GM23338 (cell line): Measurements from ENCODE around the gene FHIT. TPM values are rescaled to one million over a fixed set of nuclear protein-coding genes. Genes with fewer than 3 reads are reported as not detected.

Experiments
- ATAC-seq: fragments of 200-7000 bp; cut with Tn5 transposase; 3 replicates; pipeline ENCODE4 v1.9.1; 2020
- DNase-seq: peaks from one replicate; pipeline ENCODE4 v3.0.0-alpha.2; 2015; ENCODE audit warnings: low spot score
- H2AFZ ChIP-seq: fragments of 200-600 bp; sonication (generic); 2 replicates; pipeline ENCODE4 v1.8.0; 2016; ENCODE audit warnings: antibody characterized with exemption, mild to moderate bottlenecking, moderate library complexity
- H3F3A ChIP-seq: fragments of 200-600 bp; sonication (generic); replicated peaks from 2 replicates; pipeline ENCODE4 v1.8.0; 2017; ENCODE audit warnings: antibody characterized with exemption, mixed run types, low read depth
- H3K27ac ChIP-seq: fragments of 200-600 bp; sonication (generic); 2 replicates; pipeline ENCODE4 v1.6.1; 2016; ENCODE audit warnings: low read depth
- H3K27me3 ChIP-seq: fragments of 200-600 bp; sonication (generic); 2 replicates; pipeline ENCODE4 v1.8.0; 2016; ENCODE audit warnings: mild to moderate bottlenecking, mixed run types, moderate library complexity; ENCODE audit not compliant: insufficient read depth
- H3K36me3 ChIP-seq: fragments of 200-600 bp; sonication (generic); 2 replicates; pipeline ENCODE4 v1.8.0; 2016; ENCODE audit warnings: mild to moderate bottlenecking; ENCODE audit not compliant: insufficient read depth
- H3K4me1 ChIP-seq: fragments of 200-600 bp; sonication (generic); 2 replicates; pipeline ENCODE4 v1.8.0; 2016; ENCODE audit warnings: mild to moderate bottlenecking, moderate library complexity; ENCODE audit not compliant: insufficient read depth
- H3K4me2 ChIP-seq: fragments of 200-600 bp; sonication (generic); 2 replicates; pipeline ENCODE4 v1.7.1; 2017; ENCODE audit warnings: mixed run types
- H3K4me3 ChIP-seq: fragments of 200-600 bp; sonication (generic); 2 replicates; pipeline ENCODE4 v1.6.1; 2016; ENCODE audit warnings: mixed run types
- H3K79me2 ChIP-seq: fragments of 200-600 bp; sonication (generic); replicated peaks from 2 replicates; pipeline ENCODE4 v1.8.0; 2017; ENCODE audit warnings: mild to moderate bottlenecking; ENCODE audit not compliant: insufficient read depth
- H3K9me2 ChIP-seq: fragments of 200-600 bp; sonication (generic); 2 replicates; pipeline ENCODE4 v1.8.0; 2017; ENCODE audit not compliant: insufficient read depth
- H4K20me1 ChIP-seq: fragments of 200-600 bp; sonication (generic); replicated peaks from 2 replicates; pipeline ENCODE4 v1.8.0; 2017; ENCODE audit warnings: mild to moderate bottlenecking; ENCODE audit not compliant: insufficient read depth
- H3K27ac Mint-ChIP-seq: 2 replicates; pipeline ENCODE4 v1.8.0; 2020; ENCODE audit warnings: inconsistent platforms, mild to moderate bottlenecking, moderate library complexity, mixed read lengths
- H3K27me3 Mint-ChIP-seq: 3 replicates; pipeline ENCODE4 v1.8.0; 2022; ENCODE audit warnings: low read depth, mild to moderate bottlenecking, moderate library complexity, mixed read lengths, inconsistent platforms; ENCODE audit not compliant: insufficient read depth, poor library complexity
- H3K36me3 Mint-ChIP-seq: 3 replicates; pipeline ENCODE4 v1.8.0; 2021; ENCODE audit warnings: low read depth, mild to moderate bottlenecking, inconsistent platforms, moderate library complexity, mixed read lengths
- H3K4me1 Mint-ChIP-seq: 3 replicates; pipeline ENCODE4 v1.8.0; 2020; ENCODE audit warnings: mild to moderate bottlenecking, inconsistent platforms, mixed read lengths
- H3K4me3 Mint-ChIP-seq: 3 replicates; pipeline ENCODE4 v1.8.0; 2021; ENCODE audit warnings: moderate library complexity, mild to moderate bottlenecking, inconsistent platforms, mixed read lengths
- H3K9me3 Mint-ChIP-seq: 3 replicates; pipeline ENCODE4 v1.8.0; 2020; ENCODE audit warnings: moderate library complexity, mild to moderate bottlenecking, inconsistent platforms, mixed read lengths
- CREB1 ChIP-seq: fragments of 250-450 bp; sonication (Bioruptor Pico); IDR thresholded peaks from 2 replicates; pipeline ENCODE4 v1.5.0; 2020; ENCODE audit warnings: low read depth, mild to moderate bottlenecking, moderate library complexity
- EZH2 ChIP-seq: fragments of 200-600 bp; sonication (generic); IDR thresholded peaks from one replicate; pipeline ENCODE4 v1.8.0; 2017; ENCODE audit warnings: antibody characterized with exemption, mild to moderate bottlenecking, low read depth; ENCODE audit not compliant: unreplicated experiment
- EZH2phosphoT487 ChIP-seq: fragments of 200-600 bp; sonication (generic); IDR thresholded peaks from one replicate; pipeline ENCODE4 v1.8.1; 2018; ENCODE audit warnings: antibody characterized with exemption; ENCODE audit not compliant: unreplicated experiment
- JUNB ChIP-seq: IDR thresholded peaks from one replicate; pipeline ENCODE4 v1.6.1; 2016; ENCODE audit warnings: antibody characterized with exemption; ENCODE audit not compliant: unreplicated experiment
- POLR2AphosphoS5 ChIP-seq: IDR thresholded peaks from 2 replicates; pipeline ENCODE4 v1.6.1; 2016; ENCODE audit warnings: antibody characterized with exemption, low read depth
- STAT1 ChIP-seq: IDR thresholded peaks from one replicate; pipeline ENCODE4 v1.6.1; 2016; ENCODE audit warnings: antibody characterized with exemption; ENCODE audit not compliant: unreplicated experiment
- ZNF114 ChIP-seq: fragments of 250-450 bp; sonication (Bioruptor Pico); IDR thresholded peaks from 2 replicates; pipeline ENCODE4 v1.5.0; 2020; ENCODE audit warnings: mild to moderate bottlenecking, moderate library complexity
- ZNF331 ChIP-seq: fragments of 250-450 bp; sonication (Bioruptor Pico); IDR thresholded peaks from 2 replicates; pipeline ENCODE4 v1.5.0; 2020; ENCODE audit warnings: low read depth, mild to moderate bottlenecking, moderate library complexity
- ZNF462 ChIP-seq: fragments of 250-450 bp; sonication (Bioruptor Pico); IDR thresholded peaks from 2 replicates; pipeline ENCODE4 v1.5.0; 2020; ENCODE audit warnings: mild to moderate bottlenecking, moderate library complexity
- polyA plus RNA-seq: library from polyadenylated mRNA; unstranded; fragments of >200 nt; fragmentation: Nextera tagmentation; extraction: Ambion mirVana; gene quantifications from 2 replicates; pipeline ENCODE4 v1.2.1, GENCODE V29; 2016
- total RNA-seq: library from RNA; depleted of rRNA; stranded (reverse); fragments of >200 nt; shearing (Covaris generic); gene quantifications from 2 replicates; pipeline ENCODE4 v1.2.3, GENCODE V29; 2014
- TF ChIP-seq, protein P1 (sequence below): IDR thresholded peaks from one replicate; pipeline ENCODE4 v1.6.1; 2018; ENCODE audit warnings: antibody characterized with exemption; ENCODE audit not compliant: unreplicated experiment
- TF ChIP-seq, protein P2 (sequence below): IDR thresholded peaks from 2 replicates; pipeline ENCODE4 v1.6.1; 2016; ENCODE audit warnings: antibody characterized with exemption

The FHIT gene
- total and polyA plus RNA-seq, 2 experiments from 2014 or later, result 3.0 to 8.3 TPM

DNA sequence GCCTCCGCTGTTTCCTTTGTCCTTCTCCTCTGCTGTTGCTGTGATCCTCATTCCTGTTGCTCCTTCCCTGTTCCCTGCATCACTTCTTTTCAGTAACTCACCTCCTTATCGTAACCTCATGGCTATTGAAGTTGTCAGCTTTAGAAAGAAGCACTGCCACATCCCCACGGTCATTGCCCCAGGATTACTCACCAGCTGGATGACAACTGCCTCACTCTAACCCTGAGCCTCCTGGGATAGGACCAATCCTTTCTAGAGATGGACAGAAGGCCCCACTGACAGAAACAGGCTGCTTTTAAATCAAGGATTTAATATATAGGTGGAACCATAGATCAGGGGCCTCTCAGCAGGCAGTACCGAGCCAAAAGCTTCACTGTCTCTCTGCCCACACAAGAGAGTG is 4.1 kb downstream of the FHIT start:
- H3K27ac ChIP-seq, result no peak overlapping the region
- no peak overlapping the region for H2AFZ ChIP-seq
- peaks cover 44% of the 10 kb centered on the region for H3K4me1 Mint-ChIP-seq
- no peaks in the 10 kb centered on the region for H3K27me3 ChIP-seq
- H3K36me3 Mint-ChIP-seq, result peaks cover 4% of the 10 kb centered on the region; the same call in 1 of the 3 replicates
- peaks cover 5% of the 10 kb centered on the region for H3K27me3 Mint-ChIP-seq
- H3K9me2 ChIP-seq, result no peaks in the 10 kb centered on the region
- ATAC-seq, result no peak
- TF ChIP-seq POLR2AphosphoS5 (no peak), ZNF462 (CRISPR knock-in tag) (no peak), EZH2 (no peak), ZNF114 (no peak), CREB1 (CRISPR knock-in tag) (no peak), JUNB (no peak), EZH2phosphoT487 (no peak), STAT1 (no peak), ZNF331 (no peak)
- TF ChIP-seq, protein P1, sequence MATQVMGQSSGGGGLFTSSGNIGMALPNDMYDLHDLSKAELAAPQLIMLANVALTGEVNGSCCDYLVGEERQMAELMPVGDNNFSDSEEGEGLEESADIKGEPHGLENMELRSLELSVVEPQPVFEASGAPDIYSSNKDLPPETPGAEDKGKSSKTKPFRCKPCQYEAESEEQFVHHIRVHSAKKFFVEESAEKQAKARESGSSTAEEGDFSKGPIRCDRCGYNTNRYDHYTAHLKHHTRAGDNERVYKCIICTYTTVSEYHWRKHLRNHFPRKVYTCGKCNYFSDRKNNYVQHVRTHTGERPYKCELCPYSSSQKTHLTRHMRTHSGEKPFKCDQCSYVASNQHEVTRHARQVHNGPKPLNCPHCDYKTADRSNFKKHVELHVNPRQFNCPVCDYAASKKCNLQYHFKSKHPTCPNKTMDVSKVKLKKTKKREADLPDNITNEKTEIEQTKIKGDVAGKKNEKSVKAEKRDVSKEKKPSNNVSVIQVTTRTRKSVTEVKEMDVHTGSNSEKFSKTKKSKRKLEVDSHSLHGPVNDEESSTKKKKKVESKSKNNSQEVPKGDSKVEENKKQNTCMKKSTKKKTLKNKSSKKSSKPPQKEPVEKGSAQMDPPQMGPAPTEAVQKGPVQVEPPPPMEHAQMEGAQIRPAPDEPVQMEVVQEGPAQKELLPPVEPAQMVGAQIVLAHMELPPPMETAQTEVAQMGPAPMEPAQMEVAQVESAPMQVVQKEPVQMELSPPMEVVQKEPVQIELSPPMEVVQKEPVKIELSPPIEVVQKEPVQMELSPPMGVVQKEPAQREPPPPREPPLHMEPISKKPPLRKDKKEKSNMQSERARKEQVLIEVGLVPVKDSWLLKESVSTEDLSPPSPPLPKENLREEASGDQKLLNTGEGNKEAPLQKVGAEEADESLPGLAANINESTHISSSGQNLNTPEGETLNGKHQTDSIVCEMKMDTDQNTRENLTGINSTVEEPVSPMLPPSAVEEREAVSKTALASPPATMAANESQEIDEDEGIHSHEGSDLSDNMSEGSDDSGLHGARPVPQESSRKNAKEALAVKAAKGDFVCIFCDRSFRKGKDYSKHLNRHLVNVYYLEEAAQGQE, result no peak
- TF ChIP-seq, protein P2, sequence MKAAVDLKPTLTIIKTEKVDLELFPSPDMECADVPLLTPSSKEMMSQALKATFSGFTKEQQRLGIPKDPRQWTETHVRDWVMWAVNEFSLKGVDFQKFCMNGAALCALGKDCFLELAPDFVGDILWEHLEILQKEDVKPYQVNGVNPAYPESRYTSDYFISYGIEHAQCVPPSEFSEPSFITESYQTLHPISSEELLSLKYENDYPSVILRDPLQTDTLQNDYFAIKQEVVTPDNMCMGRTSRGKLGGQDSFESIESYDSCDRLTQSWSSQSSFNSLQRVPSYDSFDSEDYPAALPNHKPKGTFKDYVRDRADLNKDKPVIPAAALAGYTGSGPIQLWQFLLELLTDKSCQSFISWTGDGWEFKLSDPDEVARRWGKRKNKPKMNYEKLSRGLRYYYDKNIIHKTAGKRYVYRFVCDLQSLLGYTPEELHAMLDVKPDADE, result no peak
- H3K9me3 Mint-ChIP-seq, result no peaks in the 10 kb centered on the region
- no peak overlapping the region for H3K4me3 Mint-ChIP-seq
- DNase-seq, result no peak
- H3K27ac Mint-ChIP-seq, result no peak overlapping the region
- no peak overlapping the region for H3K4me2 ChIP-seq
- no peak overlapping the region for H3K4me3 ChIP-seq
- no peaks in the 10 kb centered on the region for H3K79me2 ChIP-seq
- peaks cover 6% of the 10 kb centered on the region; the same call in 1 of the 2 replicates for H3F3A ChIP-seq
- no peaks in the 10 kb centered on the region for H4K20me1 ChIP-seq
- H3K36me3 ChIP-seq, result no peaks in the 10 kb centered on the region
- H3K4me1 ChIP-seq, result peaks cover 21% of the 10 kb centered on the region
